SK-N-MC (cell line): ENCODE measurements around the gene KRT6B.

Source experiments
- EZH2 ChIP-seq: fragments of 200-600 bp; sonication (generic); IDR thresholded peaks from one replicate; pipeline ENCODE4 v1.6.1; 2017; ENCODE audit warnings: antibody characterized with exemption
- FOXP2 ChIP-seq: optimal IDR thresholded peaks from 2 replicates; pipeline ENCODE3; 2011; ENCODE audit warnings: mild to moderate bottlenecking, moderate library complexity; ENCODE audit not compliant: insufficient read depth; ENCODE audit errors: extremely low read length, control extremely low read depth
- POLR2AphosphoS5 ChIP-seq: IDR thresholded peaks from 2 replicates; pipeline ENCODE4 v1.6.1; 2012; ENCODE audit warnings: mild to moderate bottlenecking, low read depth, low read length, borderline replicate concordance

GRCh38 chr12:52446367-52447045, 5.4 kb downstream of the KRT6B start:
- no peak for TF ChIP-seq EZH2
- TF ChIP-seq POLR2AphosphoS5: no peak
- no peak for TF ChIP-seq FOXP2
